ENCODE results near the gene M6PR.
"Not testable (repeated sequence)": the region's sequence is repeated elsewhere in the genome, so short reads cannot be mapped to it uniquely, and the experiment has no call there.

The M6PR gene

DNA sequence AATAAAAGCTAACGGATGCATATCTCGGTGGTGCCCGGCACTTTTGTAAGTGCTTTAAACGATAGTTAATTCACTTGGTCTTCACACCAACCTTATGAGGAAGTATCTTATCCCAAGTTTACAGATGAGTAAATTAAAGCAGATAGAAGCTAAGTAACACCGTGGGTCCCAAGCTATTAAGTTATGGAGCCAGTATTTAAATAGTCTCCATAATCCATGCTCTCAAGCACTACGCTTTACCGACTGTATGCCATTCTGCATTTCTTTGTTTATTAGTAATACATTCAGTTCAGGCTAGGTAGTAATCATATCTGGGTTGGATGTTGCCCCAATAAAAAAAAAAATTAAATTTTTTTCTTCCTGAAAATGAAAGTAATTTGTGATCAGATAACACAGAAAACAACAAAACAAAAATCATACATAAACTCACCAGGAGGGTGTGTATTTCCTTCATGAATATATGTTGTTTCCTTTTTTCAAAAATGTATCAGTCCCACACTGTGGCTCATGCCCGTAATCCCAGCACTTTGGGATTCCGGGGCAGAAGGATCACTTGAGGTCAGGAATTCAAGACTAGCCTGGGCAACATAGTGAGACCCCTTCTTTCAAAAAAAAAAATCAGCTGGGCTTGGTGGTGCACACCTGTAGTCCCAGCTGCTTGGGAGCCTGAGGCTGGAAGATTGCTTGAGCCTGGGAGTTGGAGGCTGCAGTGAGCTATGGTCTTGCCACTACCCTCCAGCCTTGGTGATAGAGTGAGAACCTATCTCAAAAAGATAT lies 1.4 kb upstream of the M6PR start:
- no peak for FAIRE-seq

DNA sequence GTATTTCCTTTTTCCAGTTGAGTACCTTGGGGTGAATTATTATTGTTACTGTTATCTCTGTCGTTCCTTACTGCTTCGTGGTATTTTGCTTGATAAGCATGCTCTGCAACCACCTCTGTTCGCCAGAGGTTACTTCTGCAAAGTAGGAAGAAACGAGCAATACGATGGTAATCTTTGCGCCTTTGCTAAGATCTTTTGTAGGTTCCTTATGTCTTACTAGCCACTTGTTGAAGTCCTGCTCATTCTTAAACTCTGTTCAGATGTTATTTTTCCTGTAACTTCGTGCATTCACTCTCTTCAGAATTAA lies 729 bp upstream of the M6PR start:
- no peak for FAIRE-seq

DNA sequence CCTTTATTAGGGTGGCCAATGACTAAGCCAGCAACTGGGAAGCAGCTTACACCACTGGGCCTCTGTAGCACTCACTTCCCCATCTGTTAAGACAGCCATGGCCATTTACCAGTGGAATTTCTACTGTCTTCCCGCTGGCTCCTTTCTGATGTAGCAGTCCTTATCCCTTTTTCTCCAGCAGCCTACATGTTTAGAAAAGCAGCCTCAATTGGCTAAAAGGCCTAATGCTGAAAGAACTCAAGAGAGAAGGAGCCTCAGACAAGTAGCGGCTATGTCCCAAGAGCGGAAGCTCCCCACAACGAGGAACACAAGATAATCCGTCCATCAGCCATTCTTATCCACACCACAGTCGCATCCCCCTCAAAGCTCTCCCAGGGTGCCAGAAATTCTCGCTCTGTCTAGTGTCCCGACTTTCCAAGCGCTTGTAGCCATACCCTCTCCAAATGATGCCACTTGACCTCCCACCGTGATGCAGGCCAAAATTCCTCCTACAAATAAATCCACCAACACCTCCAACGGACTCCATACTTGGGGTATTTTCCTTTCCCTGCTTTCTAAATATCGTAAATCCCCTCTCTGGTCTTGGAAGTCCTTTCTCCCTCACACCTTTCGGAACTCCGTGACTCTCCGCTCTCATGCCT lies 624 bp downstream of the M6PR start:
- no peak for FAIRE-seq

DNA sequence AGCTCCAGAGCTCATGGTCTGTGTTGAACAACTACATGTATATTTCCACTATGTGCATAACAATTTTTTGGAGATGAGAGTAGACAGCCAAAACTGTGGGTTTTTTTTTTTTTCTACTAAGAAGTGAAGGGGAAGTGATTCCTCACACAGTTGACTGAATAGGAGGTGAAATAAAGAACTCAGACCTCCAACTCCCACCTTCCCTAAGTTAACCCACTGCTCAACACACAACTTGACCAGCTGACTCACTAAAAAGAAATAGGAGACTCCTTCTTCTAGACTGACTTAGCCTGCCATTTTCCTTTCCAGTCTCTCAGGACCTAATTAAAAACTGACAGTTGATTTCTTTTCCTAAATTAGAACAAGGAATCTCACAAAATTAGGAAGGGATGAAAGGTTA lies 1.7 kb downstream of the M6PR start:
- no peak for FAIRE-seq

DNA sequence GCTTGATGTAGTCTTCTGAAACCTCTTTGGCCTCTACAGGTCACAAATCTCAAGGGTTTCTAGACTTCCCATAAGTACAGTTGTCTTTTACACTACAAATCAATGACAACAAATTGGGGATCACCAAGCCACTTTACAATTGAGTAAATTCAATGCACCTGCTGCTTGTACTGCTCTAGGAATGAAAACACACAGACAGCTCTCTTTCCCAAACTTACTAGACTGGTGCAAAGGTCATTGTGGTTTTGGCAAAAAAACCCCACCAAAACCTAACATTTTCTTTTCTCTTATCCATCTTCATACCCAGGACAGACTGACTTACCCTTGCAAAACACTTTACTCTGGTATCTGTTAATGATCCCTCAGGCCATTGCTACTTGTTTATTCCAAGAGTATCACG lies 2.7 kb downstream of the M6PR start:
- no peak for FAIRE-seq

DNA sequence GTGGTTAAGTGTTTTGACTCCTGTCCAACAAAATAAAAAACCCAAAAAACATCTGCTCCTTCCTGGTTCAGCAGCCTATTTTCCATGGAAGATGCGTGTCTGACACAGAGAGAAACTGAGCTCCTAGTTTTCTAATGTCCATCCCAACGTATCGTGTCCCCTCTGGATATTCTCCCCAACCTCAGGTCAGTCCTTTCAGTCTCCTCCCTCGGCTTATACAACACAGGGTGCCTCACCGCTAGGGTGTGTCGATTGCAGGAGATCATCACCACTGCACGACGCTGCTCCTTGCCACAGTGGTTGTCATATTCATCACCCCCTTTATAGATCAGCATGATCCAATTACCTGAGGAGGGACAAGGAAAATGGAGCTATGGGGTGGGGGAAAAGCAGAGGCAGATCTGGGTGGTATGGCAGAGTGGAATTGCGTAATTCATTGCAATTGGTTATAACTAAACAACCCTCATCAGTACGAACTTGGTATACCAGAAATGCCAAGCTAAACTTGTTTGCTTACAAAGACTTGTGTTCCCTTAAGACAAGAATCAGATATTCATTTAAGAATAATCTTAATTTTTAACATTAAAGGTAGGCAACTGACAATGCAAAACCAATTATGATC lies 5.8 kb downstream of the M6PR start:
- FAIRE-seq: no peak

DNA sequence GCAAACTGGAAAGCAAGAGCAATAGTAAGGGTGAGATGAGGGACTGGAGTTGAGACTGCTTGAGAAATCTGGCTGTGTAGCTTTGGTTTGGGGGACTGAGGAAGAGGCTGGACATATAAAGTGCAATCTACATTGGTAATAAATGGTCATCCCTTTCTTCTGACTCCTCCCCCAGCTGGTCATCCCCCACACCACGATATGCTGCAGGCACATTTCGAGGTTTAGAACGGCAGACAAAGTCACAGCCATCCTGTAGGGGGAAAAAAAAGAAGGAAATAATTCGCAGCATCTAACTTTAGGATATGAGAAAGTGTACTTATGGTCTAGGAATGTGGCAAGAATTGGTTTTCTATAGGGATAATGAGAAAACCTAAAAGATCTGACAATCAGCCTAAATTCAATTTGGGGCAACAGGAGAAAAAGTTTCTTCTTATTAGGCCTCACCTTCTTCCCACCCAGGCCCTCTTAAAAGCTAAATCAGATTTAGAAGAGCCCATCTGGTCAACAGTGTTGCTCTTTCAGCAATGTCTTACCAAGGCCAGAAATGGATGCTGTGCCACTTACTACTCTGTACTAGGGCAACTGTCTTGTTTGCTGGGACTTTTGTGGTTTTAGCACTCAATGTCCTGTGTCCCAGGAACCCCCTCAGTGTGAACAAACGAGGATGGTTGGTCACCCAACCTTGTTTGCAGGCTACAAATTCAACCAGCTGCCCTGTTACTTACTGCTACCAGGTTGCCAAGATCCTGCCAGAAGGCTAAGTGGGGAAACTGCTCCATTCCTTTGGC lies 7.6 kb downstream of the M6PR start:
- no peak for FAIRE-seq

DNA sequence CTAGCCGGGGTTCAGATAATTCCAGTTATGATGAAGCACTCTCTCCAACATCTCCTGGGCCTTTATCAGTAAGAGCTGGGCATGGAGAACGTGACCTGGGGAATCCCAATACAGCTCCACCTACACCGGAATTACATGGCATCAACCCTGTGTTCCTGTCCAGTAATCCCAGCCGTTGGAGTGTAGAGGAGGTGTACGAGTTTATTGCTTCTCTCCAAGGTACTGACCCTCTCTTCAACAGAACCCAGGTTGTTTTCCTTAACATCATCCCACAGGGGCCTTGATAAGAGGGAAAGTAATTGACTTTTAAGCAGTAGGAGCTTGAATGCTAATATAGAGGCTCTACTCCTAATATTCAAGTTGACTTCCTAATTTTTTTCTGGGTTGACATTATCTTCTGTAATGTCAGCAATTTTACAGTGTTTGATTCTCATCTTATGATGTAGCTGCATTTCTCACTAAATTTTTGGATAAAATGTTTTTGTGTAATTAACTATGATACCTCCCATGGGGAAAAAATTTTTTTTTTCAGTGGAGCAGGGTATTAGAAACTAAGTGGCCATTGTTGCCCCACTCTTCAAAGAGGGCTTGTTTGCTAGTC lies 11.5 kb downstream of the M6PR start:
- FAIRE-seq: not testable (repeated sequence)

DNA sequence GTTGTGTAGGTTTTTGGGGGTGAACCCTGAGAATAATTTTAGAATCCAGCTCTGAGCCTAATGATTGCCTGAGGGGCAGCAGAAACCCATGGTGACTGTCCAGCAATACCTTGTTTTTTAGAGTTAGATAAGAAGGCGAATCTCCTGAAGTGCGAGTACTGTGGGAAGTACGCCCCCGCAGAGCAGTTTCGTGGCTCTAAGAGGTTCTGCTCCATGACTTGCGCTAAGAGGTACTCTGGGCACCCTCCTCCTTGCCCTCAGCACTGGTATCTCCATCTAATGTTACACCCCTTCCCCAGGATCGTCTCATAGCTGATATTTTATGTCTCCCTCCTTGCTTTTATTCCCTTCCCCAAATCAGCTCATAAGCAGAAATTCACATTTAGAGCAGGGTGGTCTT lies 12.7 kb downstream of the M6PR start:
- no peak for FAIRE-seq

DNA sequence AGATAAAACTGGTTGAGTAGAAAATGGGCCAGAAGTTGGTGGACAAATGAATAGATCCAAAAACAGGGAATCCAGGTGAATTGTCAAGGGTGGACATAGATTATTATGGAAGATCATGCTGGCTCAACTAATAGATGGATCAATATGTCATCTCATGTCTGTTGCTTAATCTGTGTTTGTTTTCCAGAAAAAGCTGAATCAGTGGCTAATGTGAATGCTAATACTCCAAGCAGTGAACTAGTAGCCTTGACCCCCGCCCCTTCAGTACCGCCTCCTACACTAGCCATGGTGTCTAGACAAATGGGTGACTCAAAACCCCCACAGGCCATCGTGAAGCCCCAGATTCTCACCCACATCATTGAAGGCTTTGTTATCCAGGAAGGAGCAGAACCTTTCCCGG lies 15.4 kb downstream of the M6PR start:
- not testable (repeated sequence) for FAIRE-seq

DNA sequence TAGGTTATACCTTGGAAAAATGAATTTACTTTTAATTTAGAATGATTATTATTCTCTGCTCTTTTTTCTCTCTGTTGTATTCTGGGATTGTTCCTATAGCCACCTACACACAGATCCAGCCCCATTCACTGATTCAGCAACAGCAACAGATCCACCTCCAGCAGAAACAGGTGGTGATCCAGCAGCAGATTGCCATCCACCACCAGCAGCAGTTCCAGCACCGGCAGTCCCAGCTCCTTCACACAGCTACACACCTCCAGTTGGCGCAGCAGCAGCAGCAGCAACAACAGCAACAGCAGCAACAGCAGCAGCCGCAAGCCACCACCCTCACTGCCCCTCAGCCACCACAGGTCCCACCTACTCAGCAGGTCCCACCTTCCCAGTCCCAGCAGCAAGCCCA lies 17.0 kb downstream of the M6PR start:
- FAIRE-seq: not testable (repeated sequence)

DNA sequence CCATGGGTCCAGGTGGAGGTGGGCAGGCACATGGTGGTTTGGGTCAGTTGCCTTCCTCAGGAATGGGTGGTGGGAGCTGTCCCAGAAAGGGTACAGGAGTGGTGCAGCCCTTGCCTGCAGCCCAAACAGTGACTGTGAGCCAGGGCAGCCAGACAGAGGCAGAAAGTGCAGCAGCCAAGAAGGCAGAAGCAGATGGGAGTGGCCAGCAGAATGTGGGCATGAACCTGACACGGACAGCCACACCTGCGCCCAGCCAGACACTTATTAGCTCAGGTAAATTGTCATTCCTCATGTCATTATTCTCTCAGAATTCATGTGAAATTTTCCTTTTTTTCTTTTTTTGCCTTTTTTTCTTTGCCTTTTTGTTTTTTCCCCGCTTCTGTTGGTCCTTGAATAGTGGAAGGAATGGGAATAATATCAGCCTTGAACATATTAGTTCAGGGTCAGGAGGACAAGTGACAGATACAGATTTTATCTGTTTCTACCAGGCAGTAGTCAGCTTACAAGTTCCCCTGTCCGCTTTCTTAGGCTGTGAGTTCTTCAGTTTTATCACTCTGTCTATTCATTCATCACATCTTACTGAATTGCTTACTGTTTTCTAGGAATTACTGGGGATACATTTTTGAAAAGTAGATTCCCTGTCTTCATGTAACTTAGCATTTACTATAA lies 18.7 kb downstream of the M6PR start:
- not testable (repeated sequence) for FAIRE-seq

DNA sequence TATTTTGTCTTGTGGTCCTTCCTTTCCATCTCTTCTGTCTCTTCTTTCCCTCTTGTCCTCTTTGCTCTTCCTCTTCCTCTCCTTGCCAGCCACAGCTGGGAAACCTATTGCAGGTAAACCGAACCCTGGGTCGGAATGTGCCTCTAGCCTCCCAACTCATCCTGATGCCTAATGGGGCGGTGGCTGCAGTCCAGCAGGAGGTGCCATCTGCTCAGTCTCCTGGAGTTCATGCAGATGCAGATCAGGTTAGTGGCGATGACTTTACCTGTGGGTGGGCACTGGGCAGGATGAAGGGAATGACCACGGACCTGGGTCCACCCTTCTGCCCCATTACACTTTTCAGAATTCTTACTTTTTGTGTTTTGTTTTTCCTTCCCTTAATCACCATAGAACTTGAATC lies 26.9 kb downstream of the M6PR start:
- no peak for FAIRE-seq

DNA sequence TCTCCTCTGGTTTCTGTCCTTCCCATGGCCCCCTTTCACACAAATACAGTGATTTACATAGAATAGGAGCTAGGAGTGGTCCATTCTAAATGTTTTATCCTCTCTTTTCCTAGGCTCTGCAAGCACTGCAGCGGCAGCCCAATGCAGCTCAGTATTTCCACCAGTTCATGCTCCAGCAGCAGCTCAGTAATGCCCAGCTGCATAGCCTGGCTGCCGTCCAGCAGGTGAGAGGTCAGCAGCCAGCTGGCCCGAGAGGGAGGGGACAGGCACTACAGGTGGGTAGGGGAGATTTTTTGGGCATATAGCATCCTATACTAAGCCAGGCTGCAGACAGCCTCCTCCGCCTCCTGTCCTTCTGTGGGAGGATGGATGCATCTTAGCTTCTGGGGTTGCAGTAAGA lies 29.8 kb downstream of the M6PR start:
- FAIRE-seq: not testable (repeated sequence)

DNA sequence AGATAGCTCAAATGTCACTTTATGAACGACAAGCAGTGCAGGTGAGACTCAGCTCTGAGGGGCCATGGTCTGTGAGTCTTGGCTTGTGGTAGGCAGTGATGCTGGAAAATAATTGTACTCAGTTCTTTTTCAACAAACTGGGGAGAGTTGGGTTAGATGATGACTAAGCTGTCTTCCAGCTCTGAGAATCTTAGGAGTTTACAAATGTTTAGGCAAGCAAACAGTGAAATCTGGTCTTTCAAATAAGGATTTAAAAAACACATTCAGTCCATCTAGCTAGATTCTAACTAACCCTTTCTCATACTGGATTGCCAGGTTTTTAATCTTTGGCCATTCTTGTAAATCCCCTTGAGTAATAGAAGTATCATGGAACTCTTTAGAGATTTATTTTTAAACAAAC lies 31.7 kb downstream of the M6PR start:
- FAIRE-seq: no peak

DNA sequence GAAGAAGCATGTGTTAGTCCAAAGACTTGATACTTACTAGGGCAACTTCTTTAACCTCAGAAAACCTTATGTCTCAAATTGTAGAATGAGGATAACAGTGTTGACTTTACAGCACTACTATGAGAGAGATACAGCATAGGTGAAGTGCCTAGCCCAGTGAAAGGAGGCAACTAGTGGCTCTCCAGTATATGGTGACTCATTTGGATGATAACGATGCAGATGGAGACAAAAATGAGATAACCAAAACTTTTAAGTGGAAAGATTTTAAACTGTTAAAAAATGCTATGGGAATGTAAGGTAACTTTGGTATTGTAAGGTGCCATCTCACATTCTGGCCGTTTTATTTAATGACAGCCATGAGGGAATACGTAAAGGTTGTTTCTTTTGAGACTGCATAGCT lies 32.4 kb downstream of the M6PR start:
- FAIRE-seq: no peak

DNA sequence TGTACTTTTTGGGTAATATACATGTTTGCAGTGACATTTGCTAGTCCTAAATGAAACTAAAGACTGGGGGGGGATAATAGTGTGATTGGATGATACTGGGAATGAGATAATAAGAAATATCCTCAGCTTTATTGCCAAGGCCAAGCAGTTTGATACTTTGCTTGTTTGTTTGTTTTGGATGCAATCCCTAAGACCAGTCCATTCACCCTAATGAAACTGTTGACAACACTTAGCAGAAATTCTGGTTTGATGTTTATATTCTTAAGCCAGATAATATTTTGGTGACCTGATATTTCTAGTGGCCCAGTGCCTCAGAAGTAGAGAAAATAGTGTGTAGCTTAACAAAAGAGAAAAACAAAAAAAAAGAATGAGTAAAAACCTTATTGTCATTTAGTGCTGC lies 33.3 kb downstream of the M6PR start:
- no peak for FAIRE-seq

DNA sequence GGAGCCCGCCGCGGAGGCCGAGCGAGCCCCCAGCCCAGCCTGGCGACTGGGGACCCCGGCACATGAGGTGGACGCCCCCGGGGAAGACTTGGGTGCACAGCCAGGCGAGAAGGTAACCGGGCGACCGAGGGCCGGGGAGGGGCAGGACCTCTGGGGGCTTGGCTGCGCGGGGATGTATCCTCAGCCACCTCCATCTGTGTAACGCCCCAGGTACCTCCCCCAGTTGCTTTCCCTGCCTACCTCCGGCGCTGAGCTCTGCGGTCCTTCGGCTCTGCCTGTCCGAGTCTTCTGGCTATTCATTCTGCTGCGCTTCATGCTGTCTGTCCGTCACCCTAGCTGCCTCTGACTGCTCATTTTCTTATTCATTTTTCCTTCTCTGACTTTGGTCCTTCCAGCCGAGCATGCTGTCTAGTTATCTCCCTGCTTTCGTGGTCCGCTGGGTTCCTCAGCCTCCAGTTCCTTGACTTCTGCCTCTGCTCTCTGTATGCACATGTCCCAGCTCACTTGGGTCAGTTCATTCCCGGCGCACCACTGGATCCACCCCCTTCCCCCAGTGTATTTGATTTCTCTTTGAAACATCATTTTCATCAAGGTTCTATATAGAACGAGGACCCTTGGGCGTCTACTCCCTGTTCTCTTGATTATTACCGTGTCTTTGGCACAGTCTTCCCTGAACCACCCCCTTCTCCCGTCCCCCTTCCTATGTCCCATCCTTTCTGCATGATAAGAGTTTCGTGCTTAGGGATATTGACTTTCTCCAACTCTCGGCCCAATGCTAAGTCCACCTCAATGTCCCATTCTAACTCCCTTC lies 34.5 kb downstream of the M6PR start:
- FAIRE-seq: no peak

DNA sequence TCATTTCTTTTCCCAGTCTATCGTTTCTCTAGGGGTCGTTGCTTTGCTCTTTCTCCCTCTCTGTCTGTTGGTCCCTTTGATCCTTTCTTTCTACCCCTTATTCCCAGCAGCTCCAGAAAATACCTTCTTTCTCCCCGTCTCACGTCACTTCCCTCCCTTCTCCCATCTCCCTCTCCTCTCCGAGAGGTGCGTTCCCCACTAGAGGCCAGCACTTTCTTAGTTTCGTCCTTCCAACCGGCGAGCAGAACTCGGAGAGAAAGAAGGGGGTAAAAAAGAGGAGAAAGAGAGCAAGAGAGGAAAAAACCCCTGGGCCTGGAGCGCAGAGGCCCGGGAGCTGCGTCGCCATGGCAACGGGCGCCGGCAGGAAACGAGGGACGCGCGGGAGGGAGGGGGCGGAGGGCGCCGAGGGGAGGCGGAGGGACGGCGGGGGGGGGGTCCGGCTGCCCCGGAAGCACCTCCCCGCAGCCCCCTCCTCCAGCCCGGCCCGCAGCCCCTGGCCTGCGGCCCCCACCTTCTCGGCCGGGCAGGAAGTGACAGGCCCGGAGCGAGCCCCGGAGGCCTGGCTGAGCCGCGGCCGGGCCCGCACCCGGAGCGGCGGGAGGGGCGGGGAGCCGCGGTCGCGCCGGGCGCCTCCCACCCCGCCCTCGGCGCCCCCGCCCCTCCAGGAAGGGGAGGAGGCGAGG lies 35.3 kb downstream of the M6PR start, which contains the start of gene PHC1:
Gene PHC1 (plus strand): TSS at position 477 of the 683 bp plus-strand sequence. CDS start 3,169 bp downstream, outside the sequence.
- not testable (repeated sequence) for FAIRE-seq

DNA sequence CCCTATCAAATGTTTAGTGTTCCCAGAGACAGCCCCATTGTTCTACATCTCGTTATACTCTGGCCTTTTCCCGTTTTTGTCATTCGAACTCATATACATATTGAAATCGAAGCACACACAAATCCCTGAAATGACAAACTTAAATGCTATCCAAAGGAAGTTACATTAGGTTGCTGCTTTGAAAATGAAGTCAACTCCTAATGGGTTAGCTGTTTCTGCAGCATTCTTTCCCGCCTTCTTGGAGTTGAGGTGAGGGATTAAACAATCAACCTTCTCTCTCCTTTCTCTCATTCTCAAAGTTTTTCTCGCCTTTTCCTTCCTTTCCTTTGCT lies 35.8 kb downstream of the M6PR start:
- FAIRE-seq: no peak

DNA sequence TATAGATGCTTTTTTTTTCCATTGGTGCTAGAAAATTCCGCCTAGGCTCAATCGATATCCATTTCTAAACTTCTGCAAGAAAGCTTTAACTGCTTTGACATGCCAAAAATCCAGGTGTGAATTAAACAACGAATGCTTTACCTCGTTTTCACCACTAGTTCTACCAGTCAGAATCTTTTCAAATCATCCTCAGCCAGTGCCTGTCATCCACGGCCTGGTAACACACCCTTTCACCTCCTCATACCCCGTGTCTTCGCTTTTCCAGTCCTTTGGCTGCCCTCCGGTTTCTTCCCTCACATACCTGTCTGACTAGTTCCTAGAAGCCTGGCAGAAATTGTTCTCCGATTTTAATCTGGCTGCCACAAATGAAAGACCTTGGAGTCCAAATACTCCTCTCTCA lies 36.5 kb downstream of the M6PR start:
- FAIRE-seq: no peak
